Neural progenitor cell (in vitro differentiated cells): ENCODE data around the gene SIX5.
"Not testable (repeated sequence)": the region's sequence is repeated elsewhere in the genome, so short reads cannot be mapped to it uniquely, and the experiment has no call there.

Source experiments
- CTCF ChIP-seq: fragments of 200-600 bp; sonication (generic); IDR thresholded peaks from 2 replicates; pipeline ENCODE4 v1.5.1; 2017; ENCODE audit warnings: antibody characterized with exemption, mild to moderate bottlenecking
- EZH2phosphoT487 ChIP-seq: fragments of 200-600 bp; sonication (generic); IDR thresholded peaks from 2 replicates; pipeline ENCODE4 v1.6.1; 2017; ENCODE audit warnings: antibody characterized with exemption

- not testable (repeated sequence) for TF ChIP-seq EZH2phosphoT487, CTCF
Measured at GRCh38 chr19:45799541-45799940, 30.5 kb upstream of the SIX5 start.
